PFSK-1 (cell line): Measurements from ENCODE around the gene BACE2.

Experiments
- FOXP2 ChIP-seq: optimal IDR thresholded peaks from 2 replicates; pipeline ENCODE3; 2011; ENCODE audit warnings: borderline replicate concordance, control low read depth, inconsistent platforms; ENCODE audit not compliant: insufficient read depth; ENCODE audit errors: extremely low read length, extremely low read depth
- REST ChIP-seq, 2 experiments: IDR thresholded peaks; 2 replicates each; pipeline versions ENCODE4 v1.6.1 to v1.8.0; 2011 to 2012; ENCODE audit warnings: low read depth in 2 of 2, low read length in 2 of 2, control low read depth in 1 of 2, inconsistent platforms in 1 of 2, mild to moderate bottlenecking in 1 of 2, moderate library complexity in 1 of 2; ENCODE audit not compliant: insufficient read depth in 1 of 2

DNA sequence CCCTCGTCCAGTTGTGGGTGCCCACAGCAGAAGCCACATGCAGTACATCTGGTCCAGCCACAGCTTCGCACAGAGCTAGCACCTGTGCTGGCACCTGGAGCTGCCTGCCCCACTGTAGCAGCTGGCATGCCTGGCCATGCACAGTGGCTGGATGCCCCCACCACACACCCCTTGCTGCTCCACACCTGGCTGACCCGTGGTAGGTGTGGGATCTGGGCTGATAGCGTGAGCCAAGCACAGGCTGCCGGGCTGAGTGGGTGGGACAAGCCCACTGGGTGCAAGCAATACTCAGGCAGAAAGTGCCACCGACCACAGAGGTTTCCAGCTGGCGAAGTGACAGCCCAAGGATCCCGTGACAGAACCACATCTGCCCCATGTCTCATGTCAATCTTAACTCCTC lies 30.6 kb upstream of the BACE2 start:
- no peak for TF ChIP-seq REST (IDR thresholded peaks at IDR 0.05; ENCODE audit: insufficient read depth in 1 of 2, low read depth in 2 of 2, low read length in 2 of 2)
- TF ChIP-seq FOXP2: no peak
